SW480 (cell line): ENCODE measurements around the gene SLC17A5.
"Not testable (repeated sequence)": the region's sequence is repeated elsewhere in the genome, so short reads cannot be mapped to it uniquely, and the experiment has no call there.

Experiments
- DNase-seq: peaks from one replicate; pipeline ENCODE4 v3.0.0-alpha.2; 2016; ENCODE audit warnings: low spot score

The SLC17A5 gene

DNA sequence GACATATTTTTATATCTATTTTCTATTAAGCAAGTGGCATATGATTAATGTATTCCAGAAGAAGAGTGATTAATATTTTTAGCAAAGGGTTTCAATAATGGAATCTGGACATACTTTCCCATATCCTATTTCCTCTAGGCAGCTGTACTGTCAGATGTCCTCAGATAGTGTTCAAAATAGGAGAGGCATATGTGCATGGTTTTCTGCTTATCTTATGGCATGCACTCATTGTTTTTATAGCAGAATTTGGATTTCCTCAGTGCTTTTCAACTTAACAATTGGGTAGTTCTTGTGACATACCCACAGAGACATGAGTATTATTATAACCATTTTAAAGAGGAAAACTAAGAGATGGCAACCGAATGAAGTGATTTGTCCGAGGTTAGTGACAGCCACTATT, 12.6 kb upstream of the SLC17A5 start:
- DNase-seq: no peak

DNA sequence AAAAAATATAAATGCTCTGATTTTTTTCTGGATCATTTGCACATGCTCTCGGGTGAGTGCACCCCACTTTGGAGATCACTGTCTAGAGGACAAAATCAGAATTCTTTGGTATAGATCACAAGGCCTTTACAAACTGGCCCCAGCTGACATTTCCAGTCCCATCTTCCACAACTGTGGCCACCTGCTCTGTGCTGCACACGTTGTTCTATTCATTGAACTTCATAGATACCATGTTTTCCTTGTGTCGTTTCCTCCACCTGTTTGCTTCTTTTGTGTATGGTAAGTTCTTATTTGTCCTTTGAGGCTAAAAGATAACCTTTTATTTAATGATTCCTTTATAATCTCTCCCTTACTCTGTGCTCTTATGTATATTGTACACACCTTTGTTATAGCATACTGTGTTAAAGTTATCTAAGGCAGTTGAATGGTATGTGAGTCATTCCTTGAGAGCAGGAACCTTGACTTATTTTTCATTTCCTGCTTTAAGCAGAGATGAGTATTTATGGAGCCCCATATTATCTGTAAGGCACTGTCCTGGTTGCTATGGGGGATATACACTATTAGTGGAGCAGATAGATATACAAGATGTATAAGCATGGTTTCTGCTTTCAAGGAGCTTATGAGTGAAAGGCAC, 12.0 kb upstream of the SLC17A5 start:
- DNase-seq: no peak

GRCh38 chr6:73664701-73665100, 10.9 kb upstream of the SLC17A5 start:
- no peak for DNase-seq

DNA sequence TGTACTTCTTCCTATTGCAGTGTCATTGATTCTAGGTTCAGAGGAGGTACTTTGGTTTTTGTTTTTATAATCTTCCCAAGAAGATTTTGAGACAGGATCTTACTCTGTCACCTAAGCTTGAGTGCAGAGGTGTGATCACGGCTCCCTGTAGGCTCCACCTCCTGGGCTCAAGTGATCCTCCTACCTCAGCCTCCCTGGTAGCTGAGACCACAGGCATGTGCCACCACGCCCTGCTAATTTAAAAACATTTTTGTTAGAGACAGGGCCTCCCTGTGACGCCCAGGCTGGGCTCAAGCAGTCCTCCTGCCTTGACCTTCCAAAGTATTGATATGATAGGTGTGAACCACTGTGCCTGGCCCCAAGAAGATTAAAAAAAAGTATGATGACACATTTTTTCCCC, 3.4 kb upstream of the SLC17A5 start:
- peak; percentile 53 for DNase-seq

DNA sequence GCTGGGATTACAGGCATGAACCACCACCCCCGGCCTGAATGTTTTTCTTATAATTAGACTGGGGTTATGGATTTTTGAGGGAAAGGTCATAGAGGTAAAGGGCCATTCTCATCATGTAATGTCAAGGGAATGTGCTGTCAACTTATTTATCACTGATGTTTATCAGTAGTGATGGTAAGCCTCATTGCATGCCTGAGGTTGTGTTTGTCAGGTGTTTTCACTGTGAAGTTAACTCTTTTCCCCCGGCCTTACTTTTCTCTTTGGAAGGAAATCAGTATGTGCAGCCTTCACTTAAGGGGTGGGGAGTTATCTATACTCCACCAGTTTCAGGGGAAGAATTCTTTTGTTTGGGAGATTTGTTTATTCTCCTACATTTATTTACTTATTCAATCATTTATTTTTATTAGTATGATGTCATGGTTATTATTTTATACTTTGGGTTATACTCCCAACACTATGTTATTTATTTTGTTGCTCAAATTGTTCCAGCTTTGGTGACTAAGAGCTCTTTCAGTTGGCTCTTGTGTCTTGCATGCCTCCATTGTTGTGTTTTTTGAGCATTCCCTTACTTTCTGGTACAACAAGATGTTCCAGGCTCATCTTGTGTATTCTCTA, 2.8 kb upstream of the SLC17A5 start:
- peak; percentile 25 for DNase-seq

DNA sequence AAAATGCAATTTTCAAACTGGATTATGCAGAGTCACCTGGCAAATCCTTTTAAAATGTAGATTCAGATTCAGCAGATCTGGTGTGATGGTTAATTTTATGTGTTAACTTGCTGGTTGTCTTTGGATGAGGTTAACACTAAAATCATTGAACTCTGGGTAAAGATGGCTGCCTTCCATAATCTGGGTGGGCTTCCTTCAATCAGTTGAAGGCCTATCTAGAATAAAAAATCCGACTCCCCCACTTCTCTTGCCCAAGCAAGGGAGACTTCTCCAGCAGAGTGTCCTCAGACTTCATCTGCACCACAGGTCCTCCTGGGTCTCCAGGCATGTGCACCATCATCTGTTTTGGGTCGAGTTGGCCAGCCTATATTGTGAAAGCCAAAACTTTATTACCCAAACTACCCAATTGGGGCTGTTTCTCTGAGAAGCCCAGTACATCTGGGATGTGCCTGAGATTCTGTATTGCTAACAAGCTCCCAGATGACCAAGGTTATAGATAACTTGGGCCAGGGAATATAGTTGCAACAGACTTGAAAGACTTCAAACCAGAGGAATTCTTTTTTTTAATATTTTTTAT, 1.6 kb upstream of the SLC17A5 start:
- no peak for DNase-seq

GRCh38 chr6:73652637-73653570, 888 bp downstream of the SLC17A5 start:
- peak; percentile 79 for DNase-seq

- DNase-seq: no peak
These were observed 4.0 kb downstream of the SLC17A5 start for GRCh38 chr6:73649783-73650182.

- DNase-seq: peak; percentile 41
These were observed 5.6 kb downstream of the SLC17A5 start for GRCh38 chr6:73648166-73648565.

DNA sequence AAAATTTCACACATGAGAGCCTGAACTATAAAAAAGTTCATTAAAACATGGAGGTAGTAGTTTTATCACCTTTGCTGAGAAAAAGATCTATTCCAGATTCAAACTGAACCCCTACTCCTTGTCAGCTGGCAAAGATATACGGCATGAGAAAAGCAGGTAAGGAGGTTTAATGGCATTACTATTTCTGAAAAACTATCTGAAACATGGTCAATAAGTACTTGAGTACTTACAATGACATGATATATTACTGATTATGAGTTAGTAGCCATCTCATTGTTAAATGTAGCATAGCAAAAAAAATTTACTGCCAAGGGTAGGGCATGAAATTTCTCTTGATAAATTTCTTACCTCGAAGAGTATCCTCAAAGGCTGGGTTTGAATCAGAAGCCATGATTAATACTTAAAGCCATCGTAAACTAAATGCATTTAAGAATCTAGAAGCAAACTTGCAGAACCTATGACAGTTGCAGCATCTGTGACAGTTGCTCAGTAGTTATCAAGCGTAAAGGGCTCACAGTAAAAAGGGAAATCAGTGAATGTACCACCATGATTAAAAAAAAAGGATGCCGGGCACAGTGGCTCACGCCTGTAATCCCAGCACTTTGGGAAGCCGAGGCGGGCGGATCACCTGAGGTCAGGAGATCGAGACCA, 8.7 kb downstream of the SLC17A5 start:
- DNase-seq: no peak

DNA sequence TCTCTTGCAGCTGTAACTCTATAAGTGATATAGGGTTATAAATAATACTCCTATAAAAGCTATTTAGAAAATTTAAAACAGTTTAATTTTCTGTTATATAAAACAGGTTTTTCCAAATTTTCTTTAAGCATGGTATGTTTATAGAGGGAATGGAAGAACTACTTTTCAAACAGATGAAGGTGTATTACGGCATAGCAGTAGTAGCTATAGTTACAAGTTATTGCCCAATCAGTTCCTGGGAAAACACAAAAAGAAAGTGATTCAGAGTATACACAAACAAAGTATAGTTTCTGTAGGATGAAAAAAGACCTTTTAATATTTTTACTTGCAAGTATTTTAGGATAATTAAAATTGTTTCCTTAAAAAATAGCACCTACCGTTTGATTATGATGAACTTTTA, 9.8 kb downstream of the SLC17A5 start:
- no peak for DNase-seq

DNA sequence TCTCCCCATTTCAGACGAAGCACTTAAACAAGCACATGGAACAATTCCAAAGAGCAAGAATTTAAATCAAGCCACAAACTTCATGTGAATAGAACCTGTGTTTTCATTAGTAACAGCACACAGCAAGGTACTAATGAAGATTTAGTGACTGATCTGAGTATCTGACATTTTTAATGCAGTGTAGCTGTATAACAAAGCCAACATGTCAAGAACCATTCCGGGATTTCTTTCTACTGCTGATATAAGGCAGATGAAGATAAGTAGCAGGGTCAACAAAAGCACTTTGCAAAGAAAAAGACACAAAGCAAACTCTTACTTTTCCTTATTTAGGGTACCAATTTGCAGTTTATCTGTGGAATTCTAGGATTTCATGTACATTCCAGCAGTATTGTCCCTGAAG, 11.3 kb downstream of the SLC17A5 start:
- no peak for DNase-seq

DNA sequence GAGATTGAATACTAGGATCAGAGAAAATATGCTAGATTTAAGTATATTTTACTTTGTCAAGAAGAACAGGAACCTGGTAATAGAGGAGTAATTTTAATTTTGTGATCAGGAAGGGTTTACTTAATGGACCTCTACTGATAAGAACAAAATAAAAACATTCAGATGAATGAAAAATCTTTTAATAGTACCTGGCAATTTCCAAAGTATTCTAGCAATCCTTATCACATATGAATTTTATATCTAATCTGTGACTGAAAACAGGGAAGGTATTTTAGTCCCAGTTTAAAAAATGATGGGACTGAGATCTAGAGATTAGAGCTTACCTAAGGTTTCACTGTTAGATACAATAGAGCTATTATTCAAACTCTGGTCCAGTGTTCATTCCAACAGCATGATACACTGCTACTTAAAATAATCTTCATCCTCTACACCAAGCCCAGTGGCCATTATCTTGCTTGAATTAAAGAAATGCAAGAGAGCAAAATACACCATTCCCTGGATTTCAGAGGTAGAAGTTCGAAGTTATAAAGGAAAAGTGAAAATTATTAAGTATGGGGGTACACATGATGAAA, 13.5 kb downstream of the SLC17A5 start:
- no peak for DNase-seq

- DNase-seq: no peak
These were observed 14.8 kb downstream of the SLC17A5 start for GRCh38 chr6:73639040-73639439.

GRCh38 chr6:73637404-73637803, 16.4 kb downstream of the SLC17A5 start:
- no peak for DNase-seq

DNA sequence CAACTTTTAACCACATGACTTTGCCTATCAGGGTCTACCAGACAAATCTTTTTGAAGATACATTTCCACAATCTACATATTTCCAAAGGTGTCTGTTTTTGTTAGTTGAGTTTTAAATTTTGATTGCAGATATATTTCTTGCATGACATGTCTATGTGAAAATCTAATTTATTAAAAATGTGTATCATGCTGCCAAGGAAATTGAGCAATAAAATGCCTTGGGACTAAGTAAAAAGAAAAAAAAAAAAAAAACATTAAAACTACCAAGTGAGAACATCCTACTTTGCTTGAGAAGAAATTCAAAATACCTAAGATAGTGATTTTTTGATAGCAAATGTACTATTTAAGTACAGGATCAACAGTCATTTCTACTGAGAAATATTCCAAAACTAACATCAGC, 17.7 kb downstream of the SLC17A5 start:
- no peak for DNase-seq

- DNase-seq: no peak
These were observed 21.4 kb downstream of the SLC17A5 start for GRCh38 chr6:73632346-73632745.

DNA sequence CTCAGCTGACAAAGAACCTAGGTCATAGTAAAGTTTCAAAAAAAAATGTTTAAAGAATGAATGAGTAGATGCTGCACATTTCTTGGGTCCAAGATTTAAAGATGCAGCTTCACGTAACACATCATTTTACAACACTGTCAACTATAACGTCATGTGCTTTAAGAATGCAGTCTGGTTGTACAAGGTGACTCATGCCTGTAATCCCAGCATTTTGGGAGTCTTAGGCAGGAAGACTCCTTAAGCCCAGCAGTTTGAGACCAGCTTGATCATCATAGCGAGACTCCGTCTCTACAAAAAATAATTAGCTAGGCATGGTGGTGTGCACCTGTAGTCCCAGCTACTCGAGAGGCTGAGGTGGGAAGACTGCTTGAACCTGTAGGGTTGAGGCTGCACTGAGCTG, 21.9 kb downstream of the SLC17A5 start:
- no peak for DNase-seq

GRCh38 chr6:73630401-73630800, 23.4 kb downstream of the SLC17A5 start:
- DNase-seq: no peak

GRCh38 chr6:73624896-73625295, 28.9 kb downstream of the SLC17A5 start:
- DNase-seq: no peak

GRCh38 chr6:73623480-73623879, 30.3 kb downstream of the SLC17A5 start:
- DNase-seq: not testable (repeated sequence)

DNA sequence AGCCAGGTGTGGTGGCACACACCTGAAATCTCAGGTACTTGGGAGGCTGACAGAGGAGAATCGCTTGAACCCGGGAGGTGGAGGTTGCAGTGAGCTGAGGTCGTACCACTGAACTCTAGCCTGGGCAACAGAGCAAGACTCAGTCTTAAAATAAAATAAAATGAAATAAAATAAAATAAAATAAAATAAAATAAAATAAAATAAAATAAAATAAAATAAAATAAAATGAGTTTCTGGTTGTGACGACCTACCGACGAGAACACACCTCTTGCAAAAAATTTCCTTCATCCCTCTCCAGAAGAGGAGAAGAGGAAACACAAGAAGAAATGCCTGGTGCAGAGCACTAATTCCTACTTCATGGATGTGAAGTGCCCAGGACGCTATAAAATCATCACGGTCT, 35.7 kb downstream of the SLC17A5 start:
- DNase-seq: not testable (repeated sequence)
